ENCODE results near the gene ABCG1. TPM values are rescaled to one million over a fixed set of nuclear protein-coding genes. Genes with fewer than 3 reads are reported as not detected.

The ABCG1 gene
- total RNA-seq, 4 donors from 2014 or later, result 32.0 to 54.0 (median 35.2) TPM

- 88% methylated on average over 11 of the region's 20 CpGs for WGBS
- peak in 1 of 2 donors; percentile 73 for DNase-seq (ENCODE audit: low spot score in 2 of 2)
- Histone ChIP-seq H3K4me1 (no peaks in the 10 kb centered on the region), H3K36me3 (no peaks in the 10 kb centered on the region), H3K27ac (no peak overlapping the region), H3K27me3 (peaks cover 5% of the 10 kb centered on the region), H3K9me3 (no peaks in the 10 kb centered on the region), H3K4me3 (no peak overlapping the region)
- TF ChIP-seq CTCF (IDR thresholded peaks at IDR 0.05) (no peak), EP300 (IDR thresholded peaks at IDR 0.05) (no peak), POLR2A (IDR thresholded peaks at IDR 0.05) (no peak), POLR2AphosphoS5 (IDR thresholded peaks at IDR 0.05) (no peak)
Observed at GRCh38 chr21:42317826-42318746, 99.1 kb downstream of the ABCG1 start.

GRCh38 chr21:42319376-42319775, 100.4 kb downstream of the ABCG1 start:
- Histone ChIP-seq H3K4me3 (no peak overlapping the region), H3K27ac (no peak overlapping the region), H3K9me3 (no peaks in the 10 kb centered on the region), H3K36me3 (no peaks in the 10 kb centered on the region), H3K4me1 (no peaks in the 10 kb centered on the region), H3K27me3 (peaks cover 5% of the 10 kb centered on the region)
- DNase-seq (ENCODE audit: low spot score in 2 of 2), result no peak
- 83% methylated on average over 6 of the region's 10 CpGs for WGBS
- TF ChIP-seq EP300 (IDR thresholded peaks at IDR 0.05), result no peak
- no peak for TF ChIP-seq CTCF (IDR thresholded peaks at IDR 0.05)
- no peak for TF ChIP-seq POLR2A (IDR thresholded peaks at IDR 0.05)
- TF ChIP-seq POLR2AphosphoS5 (IDR thresholded peaks at IDR 0.05), result no peak

DNA sequence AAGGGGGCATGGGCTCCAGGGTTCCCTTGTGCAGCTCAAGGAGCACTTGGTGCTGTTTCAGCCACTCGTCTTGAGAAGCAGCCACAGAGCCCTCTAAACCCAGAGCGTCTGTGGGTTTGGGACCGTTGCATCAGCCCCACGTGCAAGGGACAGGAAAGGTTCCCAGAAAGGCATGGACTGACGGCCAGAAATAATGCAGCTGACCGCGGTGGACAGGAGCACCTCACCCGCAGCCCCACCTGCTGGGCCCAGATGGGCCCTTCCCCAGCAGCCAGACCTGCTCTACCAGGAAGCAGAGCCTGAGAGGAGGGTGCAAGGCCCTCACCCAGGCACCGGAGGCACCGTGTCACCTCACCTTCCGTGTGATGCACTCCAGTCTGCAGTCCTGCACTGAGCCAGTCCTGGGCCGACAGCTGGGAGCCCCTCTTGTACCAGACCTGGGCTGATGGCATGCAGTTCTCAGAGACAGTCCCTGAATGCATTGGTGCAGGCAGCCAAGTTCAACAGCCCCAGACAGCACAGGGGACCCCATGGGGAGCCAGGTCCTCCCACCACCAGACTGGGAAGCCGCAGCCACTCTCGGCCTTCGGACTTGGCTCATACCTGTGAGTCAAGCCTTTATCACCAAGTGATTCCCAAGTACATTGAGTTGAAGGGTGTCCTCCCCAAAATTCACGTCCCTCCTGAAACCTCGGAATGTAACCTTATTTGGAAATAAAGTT, 101.1 kb downstream of the ABCG1 start:
- 93% methylated on average over 6 of the region's 17 CpGs for WGBS
- Histone ChIP-seq H3K27ac (no peak overlapping the region), H3K27me3 (peaks cover 5% of the 10 kb centered on the region), H3K9me3 (no peaks in the 10 kb centered on the region), H3K36me3 (no peaks in the 10 kb centered on the region), H3K4me3 (no peak overlapping the region), H3K4me1 (no peaks in the 10 kb centered on the region)
- DNase-seq (ENCODE audit: low spot score in 2 of 2), result no peak
- no peak for TF ChIP-seq POLR2AphosphoS5 (IDR thresholded peaks at IDR 0.05)
- no peak for TF ChIP-seq POLR2A (IDR thresholded peaks at IDR 0.05)
- no peak for TF ChIP-seq EP300 (IDR thresholded peaks at IDR 0.05)
- no peak for TF ChIP-seq CTCF (IDR thresholded peaks at IDR 0.05)

- 84% methylated on average over 8 of the region's 8 CpGs for WGBS
- Histone ChIP-seq H3K9me3 (no peaks in the 10 kb centered on the region), H3K27ac (no peak overlapping the region), H3K27me3 (peaks cover 5% of the 10 kb centered on the region), H3K4me3 (no peak overlapping the region), H3K4me1 (no peaks in the 10 kb centered on the region), H3K36me3 (no peaks in the 10 kb centered on the region)
- no peak for TF ChIP-seq EP300 (IDR thresholded peaks at IDR 0.05)
- TF ChIP-seq CTCF (IDR thresholded peaks at IDR 0.05), result no peak
- no peak for TF ChIP-seq POLR2A (IDR thresholded peaks at IDR 0.05)
- no peak for TF ChIP-seq POLR2AphosphoS5 (IDR thresholded peaks at IDR 0.05)
- no peak for DNase-seq (ENCODE audit: low spot score in 2 of 2)
Observed at GRCh38 chr21:42320791-42321190, 101.9 kb downstream of the ABCG1 start.

GRCh38 chr21:42321231-42321630, 102.3 kb downstream of the ABCG1 start:
- Histone ChIP-seq H3K36me3 (no peaks in the 10 kb centered on the region), H3K4me1 (no peaks in the 10 kb centered on the region), H3K9me3 (no peaks in the 10 kb centered on the region), H3K4me3 (no peak overlapping the region), H3K27ac (no peak overlapping the region), H3K27me3 (peaks cover 5% of the 10 kb centered on the region)
- 83% methylated on average over 9 of the region's 10 CpGs for WGBS
- no peak for TF ChIP-seq CTCF (IDR thresholded peaks at IDR 0.05)
- TF ChIP-seq POLR2AphosphoS5 (IDR thresholded peaks at IDR 0.05), result no peak
- TF ChIP-seq POLR2A (IDR thresholded peaks at IDR 0.05), result no peak
- TF ChIP-seq EP300 (IDR thresholded peaks at IDR 0.05), result no peak
- DNase-seq (ENCODE audit: low spot score in 2 of 2), result no peak

Data from suprapubic skin (tissue), 4 donors.